ENCODE results near the gene TAS1R2. TPM values are rescaled to one million over a fixed set of nuclear protein-coding genes. Genes with fewer than 3 reads are reported as not detected.

TAS1R2 gene
- total RNA-seq, 5 donors from 2014 or later (not counting 1 experiment from before 2014, with no cell fraction given), result not detected

DNA sequence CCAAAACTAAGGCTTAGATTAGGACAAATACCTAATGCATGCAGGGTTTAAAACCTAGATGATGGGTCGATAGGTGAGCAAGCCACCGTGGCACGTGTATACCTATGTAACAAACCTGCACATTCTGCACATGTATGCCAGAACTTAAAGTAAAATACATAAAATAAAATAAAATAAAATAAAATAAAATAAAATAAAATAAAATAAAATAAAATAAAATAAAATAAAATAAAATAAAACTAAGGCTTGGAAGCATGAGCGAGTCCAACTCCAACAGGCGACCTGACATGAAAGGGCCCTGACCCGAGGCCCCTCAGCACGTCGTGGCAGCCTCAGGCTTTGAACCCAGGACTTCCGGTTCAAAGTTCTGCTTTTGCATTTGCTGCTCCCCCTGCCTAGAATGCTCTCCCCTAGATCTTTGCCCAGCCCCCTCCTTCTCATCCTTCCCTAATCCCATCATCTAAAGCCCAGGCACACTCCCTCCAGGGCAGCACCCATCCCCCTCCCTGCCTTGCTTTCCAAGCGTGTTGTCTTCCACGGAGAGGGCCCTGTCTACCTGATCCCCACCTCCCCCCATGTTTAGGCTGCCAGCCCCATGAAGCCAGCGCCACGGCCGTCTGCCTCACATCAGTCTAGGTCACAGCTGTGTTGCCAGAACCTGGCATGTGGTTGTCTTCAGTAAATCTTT is 64.3 kb downstream of the TAS1R2 start:
- H3K4me1 ChIP-seq (ENCODE audit: control insufficient read depth in 1 of 2, extremely low read depth in 1 of 2, insufficient read depth in 2 of 2, low read length in 2 of 2), result no peaks in the 10 kb centered on the region
- 48% methylated on average over 4 of the region's 14 CpGs for WGBS (ENCODE audit: insufficient coverage)
- POLR2A ChIA-PET, result no interaction called here
- no peak overlapping the region for H3K27ac Mint-ChIP-seq
- CTCF ChIA-PET, result interaction anchor here in 1 of 2 donors (0.6 kb wide), 1 partner anchor 144 kb away, joined by 3 read pairs; no protein-coding TSS in a partner anchor
- DNase-seq (no peak), ATAC-seq (replicated peaks in 1 of 4) (no peak)
- H3K27me3 Mint-ChIP-seq, result peaks cover 45 to 50% of the 10 kb centered on the region in 2 donors
- no peaks in the 10 kb centered on the region for H3K36me3 Mint-ChIP-seq
- no peaks in the 10 kb centered on the region for H3K9me3 ChIP-seq
- no peak overlapping the region for H3K4me3 ChIP-seq (ENCODE audit: control insufficient read depth in 1 of 2, extremely low read depth in 1 of 2, low read length in 1 of 2)
- H3K27ac ChIP-seq (ENCODE audit: low read length), result no peak overlapping the region
- no peak overlapping the region for H3K4me3 Mint-ChIP-seq
- H3K4me1 Mint-ChIP-seq, result no peaks in the 10 kb centered on the region
- H3K36me3 ChIP-seq (ENCODE audit: control insufficient read depth in 2 of 2, extremely low read depth in 1 of 2, insufficient read depth in 1 of 2, low read length in 1 of 2), result no peaks in the 10 kb centered on the region
- peaks cover 0 to 53% of the 10 kb centered on the region in 2 experiments for H3K27me3 ChIP-seq (replicated peaks in 1 of 2; ENCODE audit: control insufficient read depth in 2 of 2, extremely low read depth in 1 of 2, insufficient read depth in 2 of 2, low read length in 1 of 2)
- peaks cover 4 to 8% (median 4%) of the 10 kb centered on the region in 3 donors for H3K9me3 Mint-ChIP-seq

DNA sequence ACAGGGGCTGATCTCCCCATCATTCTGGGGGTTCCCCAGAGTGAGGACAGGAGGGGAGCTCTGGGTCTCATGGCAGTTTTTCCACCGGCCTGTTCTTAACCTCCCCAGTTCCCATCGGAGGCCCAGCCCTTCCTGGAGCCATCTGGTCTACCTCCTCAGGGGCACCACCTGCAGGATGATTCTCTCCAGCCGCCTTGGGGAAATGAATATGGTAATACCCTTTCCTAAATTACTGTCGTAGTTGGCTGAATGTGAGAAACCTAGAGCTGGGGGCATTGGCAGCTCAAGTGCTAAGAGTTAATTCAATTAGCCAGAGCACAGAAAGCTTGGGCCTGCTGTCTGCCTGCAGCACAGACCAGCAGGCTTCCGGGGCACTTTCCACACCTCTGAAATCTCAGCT is 64.9 kb downstream of the TAS1R2 start:
- WGBS (ENCODE audit: insufficient coverage), result no CpG with 5 or more reads among the region's 5 CpGs
- no peaks in the 10 kb centered on the region for H3K36me3 Mint-ChIP-seq
- no peaks in the 10 kb centered on the region for H3K4me1 Mint-ChIP-seq
- ATAC-seq (replicated peaks in 1 of 4) (no peak), DNase-seq (no peak)
- peaks cover 51 to 52% of the 10 kb centered on the region in 2 donors for H3K27me3 Mint-ChIP-seq
- peaks cover 4 to 8% (median 4%) of the 10 kb centered on the region in 3 donors for H3K9me3 Mint-ChIP-seq
- no peaks in the 10 kb centered on the region for H3K36me3 ChIP-seq (ENCODE audit: control insufficient read depth in 2 of 2, extremely low read depth in 1 of 2, insufficient read depth in 1 of 2, low read length in 1 of 2)
- H3K4me3 Mint-ChIP-seq, result no peak overlapping the region
- no peaks in the 10 kb centered on the region for H3K9me3 ChIP-seq
- no peak overlapping the region for H3K4me3 ChIP-seq (ENCODE audit: control insufficient read depth in 1 of 2, extremely low read depth in 1 of 2, low read length in 1 of 2)
- H3K4me1 ChIP-seq (ENCODE audit: control insufficient read depth in 1 of 2, extremely low read depth in 1 of 2, insufficient read depth in 2 of 2, low read length in 2 of 2), result no peaks in the 10 kb centered on the region
- no peak overlapping the region for H3K27ac ChIP-seq (ENCODE audit: low read length)
- H3K27me3 ChIP-seq (replicated peaks in 1 of 2; ENCODE audit: control insufficient read depth in 2 of 2, extremely low read depth in 1 of 2, insufficient read depth in 2 of 2, low read length in 1 of 2), result peaks cover 0 to 52% of the 10 kb centered on the region in 2 experiments
- POLR2A ChIA-PET, result no interaction called here
- CTCF ChIA-PET, result interaction anchor here in 1 of 2 donors (0.6 kb wide), 1 partner anchor 144 kb away, joined by 3 read pairs; no protein-coding TSS in a partner anchor
- no peak overlapping the region for H3K27ac Mint-ChIP-seq

DNA sequence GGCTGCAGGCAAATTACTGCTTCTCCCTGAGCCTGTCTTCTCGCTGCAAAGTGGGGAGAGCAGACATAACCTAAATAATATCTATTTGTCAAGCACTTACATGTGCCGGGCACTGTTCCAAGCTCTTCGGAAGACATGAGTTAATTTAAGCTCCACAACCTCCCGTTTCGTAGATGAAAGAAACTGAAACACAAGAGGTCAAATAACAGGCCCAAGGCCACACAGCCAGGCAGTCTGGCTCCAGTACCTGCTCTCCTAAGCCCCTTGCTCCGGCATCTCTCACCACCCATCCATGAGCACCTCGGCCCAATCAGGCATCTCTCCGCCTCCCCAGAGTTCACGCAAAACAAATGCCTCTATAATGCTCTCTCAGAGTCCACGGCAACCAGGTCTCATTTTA is 65.4 kb downstream of the TAS1R2 start:
- Mint-ChIP-seq H3K4me1 (no peaks in the 10 kb centered on the region), H3K36me3 (no peaks in the 10 kb centered on the region), H3K27me3 (peaks cover 52 to 53% of the 10 kb centered on the region in 2 donors), H3K9me3 (peaks cover 4 to 8% (median 4%) of the 10 kb centered on the region in 3 donors), H3K27ac (no peak overlapping the region), H3K4me3 (no peak overlapping the region)
- no peak overlapping the region for H3K27ac ChIP-seq (ENCODE audit: low read length)
- no peak for ATAC-seq (replicated peaks in 1 of 4)
- ChIA-PET POLR2A (no interaction called here), CTCF (interaction anchor here in 1 of 2 donors (0.6 kb wide), 1 partner anchor 143 kb away, joined by 3 read pairs; no protein-coding TSS in a partner anchor)
- no peak overlapping the region for H3K4me3 ChIP-seq (ENCODE audit: control insufficient read depth in 1 of 2, extremely low read depth in 1 of 2, low read length in 1 of 2)
- peaks cover 0 to 46% of the 10 kb centered on the region in 2 experiments for H3K27me3 ChIP-seq (replicated peaks in 1 of 2; ENCODE audit: control insufficient read depth in 2 of 2, extremely low read depth in 1 of 2, insufficient read depth in 2 of 2, low read length in 1 of 2)
- no peaks in the 10 kb centered on the region for H3K36me3 ChIP-seq (ENCODE audit: control insufficient read depth in 2 of 2, extremely low read depth in 1 of 2, insufficient read depth in 1 of 2, low read length in 1 of 2)
- DNase-seq, result no peak
- WGBS (ENCODE audit: insufficient coverage), result 70% methylated on average over 7 of the region's 10 CpGs
- H3K9me3 ChIP-seq, result no peaks in the 10 kb centered on the region
- H3K4me1 ChIP-seq (ENCODE audit: control insufficient read depth in 1 of 2, extremely low read depth in 1 of 2, insufficient read depth in 2 of 2, low read length in 2 of 2), result no peaks in the 10 kb centered on the region

DNA sequence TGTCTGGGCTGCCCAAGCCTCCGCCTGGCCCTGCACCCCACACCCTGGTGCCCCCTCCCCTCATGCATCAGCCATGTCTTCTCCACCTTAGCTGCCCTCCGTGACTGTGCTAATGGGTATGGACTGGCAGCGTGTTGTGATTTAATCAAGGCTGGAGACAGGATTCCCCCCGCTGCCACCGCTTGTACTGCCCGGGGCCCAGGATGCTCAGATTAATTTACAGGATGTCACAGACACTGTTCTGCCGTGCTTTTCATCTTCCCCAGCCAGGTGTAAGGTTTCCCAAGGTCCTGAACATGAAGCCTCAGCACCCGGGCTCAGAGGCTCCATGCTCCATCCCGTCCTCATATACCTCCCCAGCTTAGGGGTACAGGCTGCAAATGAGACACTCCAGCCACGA is 66.3 kb downstream of the TAS1R2 start:
- H3K9me3 Mint-ChIP-seq, result peaks cover 4 to 8% (median 4%) of the 10 kb centered on the region in 3 donors
- peaks cover 52 to 56% of the 10 kb centered on the region in 2 donors for H3K27me3 Mint-ChIP-seq

DNA sequence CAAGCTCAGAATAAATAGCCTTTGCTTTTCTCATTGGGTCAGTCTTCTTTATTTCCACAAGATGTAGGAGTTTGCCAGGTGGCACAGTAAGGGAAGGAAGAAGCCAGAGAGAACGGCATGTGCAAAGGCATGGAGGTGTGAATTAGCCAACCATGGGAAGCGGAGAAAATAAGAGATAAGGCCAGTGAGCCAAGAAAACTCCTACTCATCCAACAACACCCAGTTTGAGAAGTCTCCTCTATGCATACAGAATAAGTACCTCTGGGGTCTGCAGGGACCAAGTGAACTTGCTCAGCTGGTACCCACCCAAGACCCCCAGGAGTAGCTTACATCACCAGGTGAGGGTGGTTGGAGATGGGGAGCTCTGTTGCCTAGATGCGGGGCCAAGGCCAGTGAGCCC is 66.7 kb downstream of the TAS1R2 start:
- H3K27me3 Mint-ChIP-seq, result peaks cover 51 to 56% of the 10 kb centered on the region in 2 donors

More for the DNA sequence above, 66.3 kb downstream of the TAS1R2 start:
- no peak for DNase-seq
- no peak overlapping the region for H3K27ac ChIP-seq (ENCODE audit: low read length)
- H3K36me3 ChIP-seq (ENCODE audit: control insufficient read depth in 2 of 2, extremely low read depth in 1 of 2, insufficient read depth in 1 of 2, low read length in 1 of 2), result no peaks in the 10 kb centered on the region
- H3K9me3 ChIP-seq, result no peaks in the 10 kb centered on the region
- 87% methylated on average over 8 of the region's 10 CpGs for WGBS (ENCODE audit: insufficient coverage)
- Mint-ChIP-seq H3K27ac (no peak overlapping the region), H3K36me3 (no peaks in the 10 kb centered on the region), H3K4me1 (no peaks in the 10 kb centered on the region), H3K4me3 (no peak overlapping the region)
- CTCF ChIA-PET, result no interaction called here
- no peak overlapping the region for H3K4me3 ChIP-seq (ENCODE audit: control insufficient read depth in 1 of 2, extremely low read depth in 1 of 2, low read length in 1 of 2)
- no peak for ATAC-seq (replicated peaks in 1 of 4)
- peaks cover 0 to 41% of the 10 kb centered on the region in 2 experiments for H3K27me3 ChIP-seq (replicated peaks in 1 of 2; ENCODE audit: control insufficient read depth in 2 of 2, extremely low read depth in 1 of 2, insufficient read depth in 2 of 2, low read length in 1 of 2)
- H3K4me1 ChIP-seq (ENCODE audit: control insufficient read depth in 1 of 2, extremely low read depth in 1 of 2, insufficient read depth in 2 of 2, low read length in 2 of 2), result no peaks in the 10 kb centered on the region
- POLR2A ChIA-PET, result no interaction called here

More for the DNA sequence above, 66.7 kb downstream of the TAS1R2 start:
- Mint-ChIP-seq H3K36me3 (no peaks in the 10 kb centered on the region), H3K4me1 (no peaks in the 10 kb centered on the region), H3K4me3 (no peak overlapping the region), H3K27ac (no peak overlapping the region), H3K9me3 (peaks cover 4 to 8% (median 4%) of the 10 kb centered on the region in 3 donors)
- POLR2A ChIA-PET, result no interaction called here
- no peak for DNase-seq
- no peak for ATAC-seq (replicated peaks in 1 of 4)
- H3K4me3 ChIP-seq (ENCODE audit: control insufficient read depth in 1 of 2, extremely low read depth in 1 of 2, low read length in 1 of 2), result no peak overlapping the region
- no peak overlapping the region for H3K27ac ChIP-seq (ENCODE audit: low read length)
- CTCF ChIA-PET, result no interaction called here
- no peaks in the 10 kb centered on the region for H3K36me3 ChIP-seq (ENCODE audit: control insufficient read depth in 2 of 2, extremely low read depth in 1 of 2, insufficient read depth in 1 of 2, low read length in 1 of 2)
- H3K27me3 ChIP-seq (replicated peaks in 1 of 2; ENCODE audit: control insufficient read depth in 2 of 2, extremely low read depth in 1 of 2, insufficient read depth in 2 of 2, low read length in 1 of 2), result peaks cover 0 to 43% of the 10 kb centered on the region in 2 experiments
- no peaks in the 10 kb centered on the region for H3K4me1 ChIP-seq (ENCODE audit: control insufficient read depth in 1 of 2, extremely low read depth in 1 of 2, insufficient read depth in 2 of 2, low read length in 2 of 2)
- no peaks in the 10 kb centered on the region for H3K9me3 ChIP-seq
- no CpG with 5 or more reads among the region's 3 CpGs for WGBS (ENCODE audit: insufficient coverage)
